NCI-H2081 (cell line): ENCODE results near the gene HOXB4.

ENCODE experiments used
- DNase-seq, 2 experiments: peaks; one replicate each; lab custom pipeline; 2025; lab: John Stamatoyannopoulos, UW

HOXB4 gene

DNA sequence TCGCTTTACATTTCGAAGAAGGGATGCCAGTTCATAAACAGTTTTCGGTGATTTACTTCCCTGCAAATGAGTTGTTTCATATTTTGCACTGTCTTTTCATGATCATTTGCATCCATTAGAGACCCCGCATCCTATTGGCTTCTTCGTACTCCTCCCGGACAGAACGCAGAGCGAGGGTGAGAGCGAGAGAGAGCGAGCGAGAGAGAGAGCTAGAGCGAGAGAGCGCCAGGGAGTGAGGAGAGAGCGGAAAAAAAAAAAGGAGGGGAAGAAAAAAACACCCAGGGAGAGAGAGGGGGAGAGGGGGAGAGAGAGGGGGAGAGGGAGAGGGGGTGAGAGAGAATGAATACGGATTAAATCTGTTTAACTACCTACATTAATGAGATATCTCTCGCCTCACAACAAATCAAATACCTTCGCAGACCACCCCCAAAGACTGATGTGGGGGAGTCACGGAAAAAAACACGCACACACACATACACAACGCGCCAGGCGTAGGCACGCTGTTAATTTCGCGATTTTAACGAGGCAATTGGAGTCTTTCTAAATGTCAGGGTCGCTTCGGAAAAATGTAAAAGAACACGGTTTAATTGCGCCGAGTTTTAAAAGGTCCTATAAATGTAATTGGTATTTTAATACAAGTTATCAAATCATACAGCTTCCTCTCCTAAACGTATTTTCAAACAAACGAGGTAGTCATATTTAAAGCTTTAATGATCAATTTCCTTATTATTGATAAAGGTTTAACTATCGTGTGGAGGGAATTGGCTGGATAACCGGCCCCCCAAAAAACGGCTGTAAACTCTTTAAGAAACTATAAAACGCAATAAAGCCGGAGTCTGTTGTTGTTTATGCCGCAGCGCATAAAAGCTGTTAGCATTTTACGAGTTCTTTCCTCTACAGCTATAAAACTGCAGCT lies 37.2 kb upstream of the HOXB4 start, which contains the start of gene HOXB8:
HOXB8 (minus strand) TSS at position 246 of the 916 bp plus-strand sequence. CDS start 588 bp downstream, outside the sequence.
- DNase-seq, result no peak

DNA sequence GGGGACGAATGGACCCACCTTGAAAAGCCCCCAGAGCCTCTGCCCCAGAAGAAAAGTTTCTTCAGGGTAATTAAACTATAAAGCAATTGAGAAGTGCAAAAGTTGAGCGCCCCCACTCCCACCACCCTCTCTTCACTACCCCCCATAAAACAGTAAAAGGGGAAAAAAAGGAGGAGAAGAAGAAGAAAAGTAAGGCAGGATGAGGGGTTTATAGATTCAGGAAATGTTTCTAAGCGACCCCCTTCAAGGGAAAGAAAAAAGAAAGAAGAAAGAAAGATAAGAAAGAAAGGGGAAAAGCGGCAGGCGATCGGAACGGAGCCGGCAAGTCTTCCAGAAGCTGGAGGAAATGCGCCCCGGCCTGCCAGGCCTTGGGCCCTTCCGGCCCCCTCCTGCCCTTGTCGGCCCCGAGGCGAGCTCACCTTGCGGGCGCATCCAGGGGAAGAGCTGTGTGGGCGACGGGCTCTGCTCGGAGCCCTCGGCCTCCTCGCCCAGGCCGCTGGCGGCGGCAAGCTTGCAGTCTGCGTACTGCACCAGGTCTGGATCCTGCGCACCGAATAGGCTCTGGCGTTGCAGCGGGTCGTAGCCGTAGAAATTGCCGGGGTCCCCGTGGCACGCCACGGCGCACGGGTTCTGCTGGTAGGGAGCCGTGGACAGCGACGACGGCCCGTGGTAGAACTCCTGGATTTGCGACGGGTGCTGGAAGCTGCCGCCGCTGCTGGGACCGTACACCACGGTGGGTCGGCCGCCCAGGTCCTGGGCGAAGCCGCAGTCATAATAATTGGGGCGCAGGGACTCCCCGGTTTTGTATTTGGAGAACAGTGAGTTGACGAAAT lies 35.9 kb upstream of the HOXB4 start:
- DNase-seq, result peak in 1 of 2 experiments; percentile 54

DNA sequence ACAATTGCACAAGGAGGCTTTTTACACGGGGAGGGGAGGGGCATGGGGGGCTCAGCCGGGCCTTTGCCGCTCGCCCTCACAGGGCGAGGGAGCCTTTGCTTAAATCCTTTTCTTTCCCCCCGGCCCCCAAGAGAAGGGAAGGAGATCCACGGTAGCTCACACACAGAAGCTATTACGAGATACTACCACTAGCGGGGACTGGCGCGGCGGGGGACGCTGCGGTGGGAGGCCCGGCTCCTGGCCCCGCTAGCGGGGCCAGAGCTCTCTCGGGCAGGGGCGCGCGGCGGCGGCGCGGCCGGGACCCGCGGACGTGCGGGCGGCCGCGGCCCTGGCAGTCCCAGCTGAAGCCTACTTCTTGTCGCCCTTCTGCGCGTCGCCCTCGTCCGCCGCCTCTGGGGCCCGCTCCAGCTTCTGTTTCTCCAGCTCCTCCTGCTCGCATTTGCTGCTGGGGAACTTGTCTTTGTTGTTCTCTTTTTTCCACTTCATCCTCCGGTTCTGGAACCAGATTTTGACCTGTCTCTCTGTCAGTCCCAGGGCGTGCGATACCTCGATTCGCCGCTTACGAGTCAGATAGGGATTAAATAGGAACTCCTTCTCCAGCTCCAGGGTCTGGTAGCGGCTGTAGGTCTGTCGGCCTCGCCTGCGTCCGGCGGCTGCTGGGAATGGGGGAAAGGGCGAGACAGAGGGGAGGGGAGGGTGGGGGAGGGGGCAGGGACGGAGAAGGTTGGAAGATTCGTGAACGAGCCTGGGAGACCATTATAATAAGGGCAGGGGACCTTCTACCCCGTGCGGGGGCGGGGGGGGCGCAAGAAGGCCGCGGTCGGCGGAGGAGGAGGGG lies 34.9 kb upstream of the HOXB4 start:
- DNase-seq, result peak in 1 of 2 experiments; percentile 45

DNA sequence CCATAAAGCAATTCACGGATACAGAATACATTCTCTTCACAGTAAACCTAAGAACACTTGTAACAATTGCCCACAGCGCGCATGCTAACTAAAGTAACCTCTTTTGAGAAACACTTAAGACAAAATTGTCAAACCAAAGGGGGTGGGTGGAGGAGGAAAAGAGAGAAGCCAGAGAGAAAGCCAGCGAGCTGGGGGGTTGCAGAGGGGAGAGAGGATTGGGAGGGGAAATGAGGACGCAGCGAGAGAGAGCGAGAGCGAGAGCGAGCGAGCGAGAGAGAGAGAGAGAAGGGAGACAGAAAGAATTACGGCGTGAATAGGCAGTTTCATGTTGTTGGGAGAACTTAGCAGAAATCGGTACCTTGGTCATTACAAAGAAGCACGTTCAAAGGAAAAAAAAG lies 34.3 kb upstream of the HOXB4 start:
- peak in 1 of 2 experiments; percentile 78 for DNase-seq

DNA sequence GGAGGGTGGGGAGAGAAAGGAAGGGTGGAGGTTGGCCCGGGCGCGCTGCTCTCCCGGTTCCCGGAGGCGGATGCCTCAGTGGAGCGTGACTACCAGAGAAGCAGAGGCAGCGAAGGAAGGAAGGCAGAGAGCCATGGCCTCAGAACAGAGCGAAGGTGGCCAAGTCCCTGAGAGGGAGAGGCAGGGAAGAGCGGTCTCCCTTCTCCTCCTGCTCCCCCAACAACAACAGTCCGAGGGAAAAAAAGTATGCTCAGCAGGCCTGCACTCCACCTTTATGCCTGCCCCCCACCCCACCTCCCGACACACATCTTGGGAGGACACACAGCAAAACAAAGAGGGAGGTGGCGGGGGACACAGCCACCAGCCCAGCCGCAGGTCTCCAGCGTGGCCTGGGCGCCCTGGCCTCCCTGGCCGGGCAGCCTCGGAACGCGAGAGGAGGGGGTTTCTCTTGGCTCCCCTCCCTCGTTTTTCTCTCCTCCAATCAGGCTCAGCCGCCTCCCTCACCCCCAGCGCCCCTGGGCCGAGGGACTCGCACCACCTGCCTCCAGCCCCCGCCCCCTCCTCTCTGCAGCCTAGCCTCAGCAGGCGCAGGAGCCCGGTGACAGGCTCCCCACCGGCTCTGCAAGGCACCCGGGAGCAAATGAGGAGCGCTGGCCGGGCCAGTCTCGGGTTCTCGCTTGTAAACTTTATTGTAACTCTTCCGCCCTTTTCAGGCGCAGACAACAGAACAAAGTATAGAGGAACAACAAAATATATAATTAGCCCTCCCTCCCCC lies 33.7 kb upstream of the HOXB4 start:
- peak; percentile 95 to 97 for DNase-seq

DNA sequence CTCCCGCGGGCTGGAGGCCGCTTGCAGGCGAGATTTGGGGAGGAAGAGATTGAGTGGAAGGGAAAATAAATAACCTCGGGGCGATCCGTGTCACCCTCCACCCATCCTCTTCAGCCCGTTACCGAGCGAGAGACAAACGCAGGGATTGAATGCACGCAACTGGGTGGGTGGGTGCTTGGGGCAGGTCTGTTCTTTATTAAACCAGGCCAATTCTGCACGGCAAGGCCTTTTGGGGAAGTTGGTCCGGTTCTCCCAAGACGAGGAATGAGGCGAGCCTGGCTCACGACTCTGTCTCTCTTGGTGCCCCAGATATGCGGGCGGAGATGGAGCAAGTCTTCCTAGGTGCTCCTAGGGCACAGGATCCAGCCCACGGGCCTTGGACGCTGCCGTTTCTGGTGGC lies 33.1 kb upstream of the HOXB4 start:
- DNase-seq, result peak in 1 of 2 experiments; percentile 62

DNA sequence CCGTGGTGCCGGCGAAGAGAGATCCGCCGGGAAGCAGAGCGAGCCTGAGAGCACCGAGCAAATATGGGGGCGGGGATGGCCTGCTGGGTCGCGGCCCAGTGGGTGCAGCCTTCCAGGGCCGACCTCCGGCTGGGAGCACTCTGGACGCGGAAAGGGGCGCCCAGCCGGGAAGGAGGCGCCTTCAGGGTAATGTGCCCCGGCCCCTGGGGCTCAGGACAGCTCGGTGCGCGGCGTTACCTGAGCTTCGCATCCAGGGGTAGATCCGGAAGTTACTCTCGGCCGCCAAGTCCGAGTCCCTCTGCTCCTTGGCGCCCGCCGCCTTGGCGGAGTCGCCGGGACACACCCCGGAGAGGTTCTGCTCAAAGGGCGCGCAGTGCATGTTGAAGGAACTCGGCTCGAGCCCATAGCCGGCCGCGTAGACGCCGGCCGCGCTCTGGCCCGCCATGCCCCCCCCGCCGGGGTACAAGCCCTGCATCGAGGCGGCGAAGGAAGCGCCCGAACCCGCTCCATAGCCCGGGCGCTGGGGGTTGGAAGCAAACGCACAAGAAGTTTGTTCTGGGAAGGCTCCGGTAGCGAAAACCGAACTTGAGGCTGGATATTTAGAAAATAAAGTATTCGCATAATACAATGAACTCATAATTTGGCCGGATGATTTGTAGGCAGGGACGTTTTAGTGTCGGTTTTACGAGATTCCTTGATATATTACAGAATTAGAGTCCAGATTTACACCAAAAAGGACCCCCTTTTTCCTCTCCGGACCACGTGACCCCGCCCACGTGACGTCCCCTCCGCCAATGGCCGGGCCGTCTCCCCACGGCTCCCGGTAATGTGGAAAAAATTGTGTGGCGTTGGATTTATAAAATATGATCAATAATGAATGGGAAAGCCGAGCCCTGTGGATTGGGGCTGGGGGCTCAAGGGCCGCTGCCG lies 32.4 kb upstream of the HOXB4 start, which contains the start of gene HOXB7:
HOXB7 (minus strand) TSS at position 736 of the 930 bp plus-strand sequence; CDS start at position 637, 99 bp downstream.
- peak; percentile 84 to 87 for DNase-seq

DNA sequence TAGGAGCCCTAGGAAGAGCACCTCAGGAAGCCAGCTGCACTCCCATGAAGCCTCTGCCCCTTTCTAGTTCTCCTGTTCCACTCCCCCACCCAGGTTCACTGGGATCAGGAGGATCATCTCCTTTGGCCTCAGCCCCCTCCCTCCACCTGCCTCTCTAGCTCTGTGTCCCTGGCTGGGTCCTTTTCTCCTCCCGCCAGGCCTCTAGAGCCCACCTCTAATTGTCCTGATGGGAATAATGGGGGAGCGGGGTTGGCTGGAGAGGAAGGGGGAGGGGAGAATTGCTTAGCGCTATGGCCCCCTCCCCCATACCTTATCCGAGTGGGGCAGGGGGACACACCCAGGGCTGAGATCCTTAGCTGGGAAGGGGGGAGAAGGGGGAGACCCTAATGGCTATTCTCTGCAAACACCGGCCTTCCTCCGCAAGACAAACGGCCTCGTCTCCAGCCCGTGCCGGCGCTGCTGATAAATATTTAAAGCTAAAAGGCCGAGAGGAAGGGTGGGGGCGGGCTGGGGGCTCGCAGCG lies 31.7 kb upstream of the HOXB4 start:
- no peak for DNase-seq

DNA sequence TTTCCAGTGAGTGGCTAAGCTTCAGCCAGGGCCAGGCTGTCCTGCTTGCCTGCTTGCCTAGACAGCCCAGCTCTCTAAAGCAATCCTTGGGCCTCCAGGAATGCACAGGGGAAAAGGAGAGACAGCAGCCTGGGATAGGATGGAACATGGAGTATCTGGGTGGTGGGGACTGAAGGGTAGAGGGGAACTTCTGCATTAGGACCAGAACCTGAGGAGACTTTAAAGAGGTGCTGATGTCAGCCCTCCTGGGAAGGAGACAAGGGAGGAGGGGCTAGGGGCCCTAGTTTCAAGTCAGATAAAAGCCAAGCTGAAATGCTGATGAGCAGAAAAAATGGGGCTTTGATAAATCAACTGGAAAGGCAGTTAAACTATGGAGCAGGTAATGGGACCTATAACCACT lies 30.9 kb upstream of the HOXB4 start:
- DNase-seq, result no peak

DNA sequence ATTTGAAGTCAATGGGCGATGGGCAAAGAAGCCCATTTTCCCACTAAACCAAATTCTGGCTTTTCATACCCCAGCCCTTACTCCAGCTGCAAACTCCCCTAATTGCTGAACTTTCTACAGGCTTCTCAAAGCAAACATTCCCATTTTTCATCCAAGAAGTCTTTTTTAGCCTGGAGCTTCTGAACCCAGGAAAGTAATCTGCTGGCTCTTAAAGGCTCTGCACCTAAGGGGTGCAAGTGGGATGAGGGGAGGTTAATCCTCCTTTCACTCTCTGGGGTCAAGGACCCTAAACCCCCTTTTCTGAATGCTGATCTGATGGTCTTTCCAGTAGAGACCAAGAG lies 30.3 kb upstream of the HOXB4 start:
- DNase-seq, result no peak

DNA sequence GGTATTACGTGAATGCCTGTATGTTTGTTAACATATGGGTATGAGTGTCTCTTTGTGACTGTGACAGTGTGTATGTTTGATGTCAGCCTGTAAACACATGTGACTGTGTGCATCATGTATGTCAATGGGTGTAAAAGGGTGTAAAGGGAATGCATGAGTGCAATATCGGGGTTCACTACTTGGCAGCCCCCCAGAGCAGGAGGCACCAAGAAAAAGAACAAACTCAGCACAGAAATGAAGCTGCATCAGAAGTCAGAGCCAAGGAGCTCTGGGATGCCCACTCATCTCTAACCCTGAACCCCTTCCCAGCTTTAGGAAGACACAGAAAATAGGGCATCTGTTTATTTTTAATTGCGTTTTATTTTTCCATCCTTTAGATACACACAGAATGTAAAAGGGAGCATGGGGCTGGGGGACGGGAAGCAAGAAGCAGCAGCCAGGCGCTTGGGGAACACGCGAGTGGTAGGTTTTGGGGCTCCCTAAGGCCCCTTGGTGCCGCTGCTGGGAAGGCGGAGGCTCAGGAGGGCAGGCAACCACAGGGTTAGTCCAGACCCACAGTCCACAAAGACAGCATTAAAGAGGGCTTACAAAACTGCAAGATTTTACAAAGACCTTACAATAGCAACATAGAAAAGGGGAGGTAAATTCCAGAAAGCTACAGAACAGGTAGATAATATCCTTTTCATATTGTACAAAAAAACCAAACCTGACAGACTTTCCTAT lies 28.9 kb upstream of the HOXB4 start:
- no peak for DNase-seq

DNA sequence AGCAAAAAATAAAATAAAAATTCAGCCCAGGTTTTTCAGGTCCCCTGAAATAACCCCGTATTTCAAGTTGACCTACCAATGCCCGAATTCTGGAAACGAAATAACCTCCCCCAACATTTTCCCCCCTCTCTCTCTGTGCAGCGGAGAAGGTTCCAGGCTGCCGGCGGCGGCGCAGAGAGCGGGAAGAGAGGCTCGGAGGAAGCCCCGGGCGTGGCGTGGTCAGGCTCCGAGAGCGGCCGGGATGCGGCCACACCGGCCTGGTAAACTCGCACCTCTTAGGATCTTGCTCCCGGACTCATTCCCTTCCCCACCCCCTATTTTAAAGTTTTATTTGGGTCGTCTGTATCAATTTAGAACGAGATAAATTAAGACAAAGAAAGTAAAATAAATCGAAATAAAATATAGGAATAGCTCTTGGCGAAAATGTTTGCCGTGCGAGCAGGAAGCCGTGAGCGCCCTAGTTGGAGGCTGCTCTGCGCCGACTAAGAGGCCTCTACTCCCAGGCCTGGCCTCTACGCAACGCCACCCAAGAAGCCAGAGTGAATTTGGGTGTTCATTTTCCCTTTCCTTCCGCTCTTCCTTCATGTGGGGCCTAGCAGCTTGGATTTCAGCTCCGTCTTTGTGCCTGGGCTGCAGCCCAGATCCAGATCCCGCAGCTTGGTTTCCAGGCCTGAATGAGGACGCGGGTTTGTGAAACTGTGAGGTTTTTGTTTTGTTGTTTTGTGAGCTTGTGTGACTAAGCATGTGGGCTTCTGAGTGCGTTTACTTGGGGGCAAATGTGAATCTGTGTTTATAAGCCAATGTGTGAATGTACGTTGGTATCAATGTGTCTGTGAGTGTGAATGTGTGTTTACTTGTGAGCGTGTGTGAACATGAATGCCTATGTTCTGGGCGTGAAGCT lies 28.1 kb upstream of the HOXB4 start:
- DNase-seq, result no peak

DNA sequence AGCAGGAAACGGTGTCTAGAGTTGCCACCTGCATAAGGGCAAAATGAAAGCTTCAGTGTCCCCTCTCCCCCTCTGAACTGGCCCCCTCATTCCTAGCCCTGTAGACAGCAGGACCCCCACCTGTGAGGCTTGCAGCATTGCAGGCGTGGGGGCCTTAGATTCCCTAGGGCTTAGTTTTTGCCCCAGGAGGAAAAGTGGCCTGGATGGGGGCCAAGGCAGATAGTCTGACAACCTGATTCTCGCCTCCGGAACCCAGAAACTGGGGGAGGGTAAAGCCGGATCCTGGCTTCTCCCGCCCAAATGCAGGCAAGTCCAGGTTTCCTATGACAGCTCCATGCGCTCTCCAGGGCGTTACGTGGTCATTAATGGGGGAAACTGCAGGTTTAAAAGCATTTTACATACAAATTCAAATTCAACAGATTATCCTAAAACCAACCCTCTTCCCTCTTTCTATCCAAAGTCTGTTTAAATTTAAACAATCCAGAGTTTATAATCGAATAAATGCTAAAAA lies 27.3 kb upstream of the HOXB4 start:
- no peak for DNase-seq

DNA sequence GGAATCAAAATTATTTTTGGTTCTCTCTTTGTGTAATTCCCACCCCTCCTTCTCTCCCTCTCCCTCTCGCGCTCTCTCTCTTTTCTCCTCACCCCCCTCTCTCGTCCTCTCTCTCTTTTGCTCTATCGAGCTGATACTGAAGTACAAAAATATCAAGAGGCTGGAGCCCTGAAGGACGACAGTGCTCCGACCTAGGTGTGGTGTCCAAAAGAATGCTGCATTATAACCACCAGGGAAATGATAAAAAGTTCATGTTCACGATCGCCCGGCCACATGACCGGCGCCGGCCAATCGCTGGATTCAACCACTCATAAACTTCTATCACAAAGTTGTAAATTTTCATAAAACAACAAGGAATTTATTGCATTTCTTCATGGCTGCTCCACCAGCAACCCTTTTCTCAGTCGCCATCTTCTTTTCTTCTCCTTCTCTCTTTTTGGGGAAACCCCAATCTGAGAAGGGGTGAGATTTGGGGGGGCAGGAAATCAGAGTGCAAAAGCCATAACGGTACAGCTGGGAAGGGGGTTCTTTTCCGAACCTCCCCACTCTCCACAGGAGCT lies 26.7 kb upstream of the HOXB4 start, which contains the start of gene HOXB6:
HOXB6 (minus strand) TSS at position 217 of the 560 bp plus-strand sequence. CDS start 6,836 bp downstream, outside the sequence.
- DNase-seq, result no peak

DNA sequence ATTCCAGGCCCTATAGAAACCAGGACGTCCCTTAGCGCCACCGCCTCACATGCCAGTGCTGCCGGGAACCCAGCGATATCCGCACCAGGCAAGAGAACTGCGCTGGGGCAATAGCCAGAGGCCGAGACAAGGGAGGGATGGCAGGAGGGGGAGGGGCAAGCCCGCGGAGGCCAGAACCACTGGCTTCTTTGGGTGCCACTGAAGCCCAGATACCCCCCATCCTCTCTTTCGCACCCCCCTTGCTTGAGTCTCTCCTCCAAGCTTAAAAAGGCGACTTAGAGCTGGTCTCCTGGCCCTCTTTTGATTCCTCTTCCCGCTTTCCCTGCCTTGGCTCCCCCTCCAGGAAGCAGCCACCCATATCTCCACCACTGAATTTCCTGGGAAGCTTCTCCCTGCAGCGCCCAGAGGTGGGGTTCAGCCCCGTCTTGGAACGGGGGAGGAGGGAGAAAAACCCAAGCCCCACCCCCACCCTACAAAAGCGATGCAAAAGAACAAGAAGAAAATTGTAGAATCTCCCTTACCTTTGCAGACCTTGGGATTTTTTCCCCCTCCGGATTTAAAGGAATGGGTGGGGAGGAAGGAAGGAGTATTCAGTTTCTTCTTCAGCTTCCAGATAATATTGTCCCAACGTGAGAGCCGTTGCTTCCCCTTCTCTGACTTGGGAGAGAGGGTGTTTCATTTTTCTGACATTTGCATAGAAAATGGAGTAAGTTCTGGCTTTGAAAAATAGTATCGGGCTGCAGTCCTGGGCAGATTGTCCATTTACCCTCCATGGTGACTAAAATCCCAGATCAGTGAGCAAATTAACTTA lies 26.0 kb upstream of the HOXB4 start:
- DNase-seq, result no peak
